ENCODE measurements around the gene TXNL4B. TPM values are rescaled to one million over a fixed set of nuclear protein-coding genes. Genes with fewer than 3 reads are reported as not detected.

TXNL4B gene
- total RNA-seq, 1 experiment from 2014 or later = 8.3 TPM

DNA sequence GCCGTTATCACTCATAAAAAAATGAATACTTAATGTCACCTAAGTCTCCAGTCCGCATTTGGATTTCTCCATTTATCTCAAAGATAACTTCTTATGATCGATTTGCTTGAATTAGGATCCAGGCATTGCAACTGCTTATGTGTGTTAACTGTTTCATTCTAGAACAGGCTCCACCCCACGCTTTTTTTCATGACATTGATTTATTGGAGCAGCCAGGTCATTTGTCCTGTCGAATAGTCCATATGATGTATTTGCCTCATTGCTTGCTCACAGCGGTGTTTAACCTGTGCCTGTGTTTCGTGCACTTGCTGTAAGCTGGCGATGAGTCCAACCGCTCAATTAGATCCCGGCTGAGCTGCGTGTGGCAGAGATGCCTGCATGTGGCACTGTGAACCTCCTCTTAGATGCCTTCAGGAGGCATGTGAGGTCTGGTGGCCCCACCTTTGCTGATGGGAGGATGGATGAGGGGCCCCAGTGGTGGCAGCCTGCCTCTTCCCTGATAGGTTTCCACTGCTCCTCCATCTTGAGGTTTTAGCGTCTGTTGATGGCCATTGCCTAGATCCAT lies 16.6 kb upstream of the TXNL4B start (continued):
- TF ChIP-seq AFF4 (CRISPR knock-in tag; IDR thresholded peaks at IDR 0.05; ENCODE audit: borderline replicate concordance) (no peak), ZSCAN18 (CRISPR knock-in tag; IDR thresholded peaks at IDR 0.05) (no peak)
- TF ChIP-seq, protein P1, sequence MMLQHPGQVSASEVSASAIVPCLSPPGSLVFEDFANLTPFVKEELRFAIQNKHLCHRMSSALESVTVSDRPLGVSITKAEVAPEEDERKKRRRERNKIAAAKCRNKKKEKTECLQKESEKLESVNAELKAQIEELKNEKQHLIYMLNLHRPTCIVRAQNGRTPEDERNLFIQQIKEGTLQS (CRISPR knock-in tag; conservative IDR thresholded peaks at IDR 0.05) = no peak

DNA sequence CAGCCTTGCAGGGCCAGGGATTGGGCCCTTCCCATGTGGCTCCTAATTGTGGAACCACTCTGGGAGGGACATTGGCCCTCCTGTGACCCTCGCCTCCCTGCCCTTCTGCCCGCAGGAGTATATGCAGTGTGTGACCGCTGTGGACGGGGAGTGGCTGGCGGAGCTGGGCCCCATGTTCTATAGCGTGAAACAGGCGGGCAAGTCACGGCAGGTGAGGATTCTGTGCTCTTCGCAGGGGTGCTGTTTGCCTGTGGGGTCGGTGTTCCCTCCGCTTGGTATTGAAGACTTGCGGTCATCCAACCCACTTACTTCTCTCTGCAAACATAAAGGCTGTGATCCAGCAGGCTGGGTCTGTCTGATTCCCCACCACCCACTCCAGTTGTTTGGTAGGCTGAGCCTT lies 15.9 kb upstream of the TXNL4B start:
- Mint-ChIP-seq H3K4me3 (no peak overlapping the region), H3K9me3 (no peaks in the 10 kb centered on the region), H3K36me3 (peaks cover 73% of the 10 kb centered on the region), H3K27ac (no peak overlapping the region), H3K4me1 (no peaks in the 10 kb centered on the region), H3K27me3 (ENCODE audit: low read depth) (no peaks in the 10 kb centered on the region; the same call in 1 of the 2 replicates)
- ChIA-PET POLR2A (no interaction called here), CTCF (no interaction called here)
- ATAC-seq (no peak), DNase-seq (ENCODE audit: low spot score) (no peak)
- TF ChIP-seq, protein P2, sequence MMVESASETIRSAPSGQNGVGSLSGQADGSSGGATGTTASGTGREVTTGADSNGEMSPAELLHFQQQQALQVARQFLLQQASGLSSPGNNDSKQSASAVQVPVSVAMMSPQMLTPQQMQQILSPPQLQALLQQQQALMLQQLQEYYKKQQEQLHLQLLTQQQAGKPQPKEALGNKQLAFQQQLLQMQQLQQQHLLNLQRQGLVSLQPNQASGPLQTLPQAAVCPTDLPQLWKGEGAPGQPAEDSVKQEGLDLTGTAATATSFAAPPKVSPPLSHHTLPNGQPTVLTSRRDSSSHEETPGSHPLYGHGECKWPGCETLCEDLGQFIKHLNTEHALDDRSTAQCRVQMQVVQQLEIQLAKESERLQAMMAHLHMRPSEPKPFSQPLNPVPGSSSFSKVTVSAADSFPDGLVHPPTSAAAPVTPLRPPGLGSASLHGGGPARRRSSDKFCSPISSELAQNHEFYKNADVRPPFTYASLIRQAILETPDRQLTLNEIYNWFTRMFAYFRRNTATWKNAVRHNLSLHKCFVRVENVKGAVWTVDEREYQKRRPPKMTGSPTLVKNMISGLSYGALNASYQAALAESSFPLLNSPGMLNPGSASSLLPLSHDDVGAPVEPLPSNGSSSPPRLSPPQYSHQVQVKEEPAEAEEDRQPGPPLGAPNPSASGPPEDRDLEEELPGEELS (CRISPR knock-in tag; IDR thresholded peaks at IDR 0.05) = no peak
- TF ChIP-seq JUN (CRISPR knock-in tag; IDR thresholded peaks at IDR 0.05) = no peak
- no peak for TF ChIP-seq MYBL2 (CRISPR knock-in tag; IDR thresholded peaks at IDR 0.05)
- TF ChIP-seq, protein P3, sequence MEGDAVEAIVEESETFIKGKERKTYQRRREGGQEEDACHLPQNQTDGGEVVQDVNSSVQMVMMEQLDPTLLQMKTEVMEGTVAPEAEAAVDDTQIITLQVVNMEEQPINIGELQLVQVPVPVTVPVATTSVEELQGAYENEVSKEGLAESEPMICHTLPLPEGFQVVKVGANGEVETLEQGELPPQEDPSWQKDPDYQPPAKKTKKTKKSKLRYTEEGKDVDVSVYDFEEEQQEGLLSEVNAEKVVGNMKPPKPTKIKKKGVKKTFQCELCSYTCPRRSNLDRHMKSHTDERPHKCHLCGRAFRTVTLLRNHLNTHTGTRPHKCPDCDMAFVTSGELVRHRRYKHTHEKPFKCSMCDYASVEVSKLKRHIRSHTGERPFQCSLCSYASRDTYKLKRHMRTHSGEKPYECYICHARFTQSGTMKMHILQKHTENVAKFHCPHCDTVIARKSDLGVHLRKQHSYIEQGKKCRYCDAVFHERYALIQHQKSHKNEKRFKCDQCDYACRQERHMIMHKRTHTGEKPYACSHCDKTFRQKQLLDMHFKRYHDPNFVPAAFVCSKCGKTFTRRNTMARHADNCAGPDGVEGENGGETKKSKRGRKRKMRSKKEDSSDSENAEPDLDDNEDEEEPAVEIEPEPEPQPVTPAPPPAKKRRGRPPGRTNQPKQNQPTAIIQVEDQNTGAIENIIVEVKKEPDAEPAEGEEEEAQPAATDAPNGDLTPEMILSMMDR (IDR thresholded peaks at IDR 0.05) = no peak
- TF ChIP-seq RELA (CRISPR knock-in tag; IDR thresholded peaks at IDR 0.05; ENCODE audit: borderline replicate concordance) = no peak
- TF ChIP-seq, protein P4, sequence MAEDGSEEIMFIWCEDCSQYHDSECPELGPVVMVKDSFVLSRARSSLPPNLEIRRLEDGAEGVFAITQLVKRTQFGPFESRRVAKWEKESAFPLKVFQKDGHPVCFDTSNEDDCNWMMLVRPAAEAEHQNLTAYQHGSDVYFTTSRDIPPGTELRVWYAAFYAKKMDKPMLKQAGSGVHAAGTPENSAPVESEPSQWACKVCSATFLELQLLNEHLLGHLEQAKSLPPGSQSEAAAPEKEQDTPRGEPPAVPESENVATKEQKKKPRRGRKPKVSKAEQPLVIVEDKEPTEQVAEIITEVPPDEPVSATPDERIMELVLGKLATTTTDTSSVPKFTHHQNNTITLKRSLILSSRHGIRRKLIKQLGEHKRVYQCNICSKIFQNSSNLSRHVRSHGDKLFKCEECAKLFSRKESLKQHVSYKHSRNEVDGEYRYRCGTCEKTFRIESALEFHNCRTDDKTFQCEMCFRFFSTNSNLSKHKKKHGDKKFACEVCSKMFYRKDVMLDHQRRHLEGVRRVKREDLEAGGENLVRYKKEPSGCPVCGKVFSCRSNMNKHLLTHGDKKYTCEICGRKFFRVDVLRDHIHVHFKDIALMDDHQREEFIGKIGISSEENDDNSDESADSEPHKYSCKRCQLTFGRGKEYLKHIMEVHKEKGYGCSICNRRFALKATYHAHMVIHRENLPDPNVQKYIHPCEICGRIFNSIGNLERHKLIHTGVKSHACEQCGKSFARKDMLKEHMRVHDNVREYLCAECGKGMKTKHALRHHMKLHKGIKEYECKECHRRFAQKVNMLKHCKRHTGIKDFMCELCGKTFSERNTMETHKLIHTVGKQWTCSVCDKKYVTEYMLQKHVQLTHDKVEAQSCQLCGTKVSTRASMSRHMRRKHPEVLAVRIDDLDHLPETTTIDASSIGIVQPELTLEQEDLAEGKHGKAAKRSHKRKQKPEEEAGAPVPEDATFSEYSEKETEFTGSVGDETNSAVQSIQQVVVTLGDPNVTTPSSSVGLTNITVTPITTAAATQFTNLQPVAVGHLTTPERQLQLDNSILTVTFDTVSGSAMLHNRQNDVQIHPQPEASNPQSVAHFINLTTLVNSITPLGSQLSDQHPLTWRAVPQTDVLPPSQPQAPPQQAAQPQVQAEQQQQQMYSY (CRISPR knock-in tag; IDR thresholded peaks at IDR 0.05) = no peak
- no peak for TF ChIP-seq CBFB (CRISPR knock-in tag; IDR thresholded peaks at IDR 0.05; ENCODE audit: low read depth)
- no peak for TF ChIP-seq FOXJ3 (CRISPR knock-in tag; IDR thresholded peaks at IDR 0.05; ENCODE audit: borderline replicate concordance)
- TF ChIP-seq USF2 (CRISPR knock-in tag; IDR thresholded peaks at IDR 0.05) = no peak
- no peak for TF ChIP-seq ATF6 (CRISPR knock-in tag; IDR thresholded peaks at IDR 0.05)
- no peak for TF ChIP-seq ZNF232 (CRISPR knock-in tag; IDR thresholded peaks at IDR 0.05)
- TF ChIP-seq, protein P5, sequence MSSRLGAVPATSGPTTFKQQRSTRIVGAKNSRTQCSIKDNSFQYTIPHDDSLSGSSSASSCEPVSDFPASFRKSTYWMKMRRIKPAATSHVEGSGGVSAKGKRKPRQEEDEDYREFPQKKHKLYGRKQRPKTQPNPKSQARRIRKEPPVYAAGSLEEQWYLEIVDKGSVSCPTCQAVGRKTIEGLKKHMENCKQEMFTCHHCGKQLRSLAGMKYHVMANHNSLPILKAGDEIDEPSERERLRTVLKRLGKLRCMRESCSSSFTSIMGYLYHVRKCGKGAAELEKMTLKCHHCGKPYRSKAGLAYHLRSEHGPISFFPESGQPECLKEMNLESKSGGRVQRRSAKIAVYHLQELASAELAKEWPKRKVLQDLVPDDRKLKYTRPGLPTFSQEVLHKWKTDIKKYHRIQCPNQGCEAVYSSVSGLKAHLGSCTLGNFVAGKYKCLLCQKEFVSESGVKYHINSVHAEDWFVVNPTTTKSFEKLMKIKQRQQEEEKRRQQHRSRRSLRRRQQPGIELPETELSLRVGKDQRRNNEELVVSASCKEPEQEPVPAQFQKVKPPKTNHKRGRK (CRISPR knock-in tag; IDR thresholded peaks at IDR 0.05; ENCODE audit: borderline replicate concordance) = no peak

Data from WTC11 (cell line).